Renal cortex interstitium (tissue), 11 donors: ENCODE measurements around the gene SEC23A. TPM values are rescaled to one million over a fixed set of nuclear protein-coding genes. Genes with fewer than 3 reads are reported as not detected.
"Not testable (repeated sequence)": the region's sequence is repeated elsewhere in the genome, so short reads cannot be mapped to it uniquely, and the experiment has no call there.

Experiments
- DNase-seq, 11 donors: peaks; one replicate each; pipeline ENCODE4 v3.0.0-alpha.2; 2013; ENCODE audit warnings: low read depth in 9 of 11, low spot score in 4 of 11; ENCODE audit errors: extremely low read depth in 1 of 11
- polyA plus RNA-seq, 3 donors: library from polyadenylated mRNA; unstranded; fragments of 120-200 nt; gene quantifications; one replicate each; pipeline ENCODE4 v1.2.1, GENCODE V29; 2013; ENCODE audit not compliant: insufficient read length in 3 of 3

The SEC23A gene
- polyA plus RNA-seq, 3 donors: 67.4 to 71.0 (median 69.0) TPM

DNA sequence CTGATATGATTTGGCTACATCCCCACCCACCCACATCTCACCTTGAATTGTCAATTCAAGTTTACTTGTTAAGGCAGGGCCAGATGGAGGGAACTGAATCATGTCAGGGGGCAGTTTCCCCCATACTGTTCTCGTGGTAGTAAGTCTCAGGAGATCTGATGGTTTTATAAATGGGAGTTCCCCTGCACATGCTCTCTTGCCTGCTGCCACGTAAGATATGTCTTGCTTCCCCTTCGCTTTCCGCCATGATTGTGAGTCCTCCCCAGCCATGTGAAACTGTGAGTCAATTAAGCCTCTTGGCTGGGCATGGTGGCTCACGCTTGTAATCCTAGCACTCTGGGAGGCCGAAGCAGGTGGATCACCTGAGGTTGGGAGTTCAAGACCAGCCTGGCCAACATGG, 57.1 kb downstream of the SEC23A start:
- not testable (repeated sequence) for DNase-seq

DNA sequence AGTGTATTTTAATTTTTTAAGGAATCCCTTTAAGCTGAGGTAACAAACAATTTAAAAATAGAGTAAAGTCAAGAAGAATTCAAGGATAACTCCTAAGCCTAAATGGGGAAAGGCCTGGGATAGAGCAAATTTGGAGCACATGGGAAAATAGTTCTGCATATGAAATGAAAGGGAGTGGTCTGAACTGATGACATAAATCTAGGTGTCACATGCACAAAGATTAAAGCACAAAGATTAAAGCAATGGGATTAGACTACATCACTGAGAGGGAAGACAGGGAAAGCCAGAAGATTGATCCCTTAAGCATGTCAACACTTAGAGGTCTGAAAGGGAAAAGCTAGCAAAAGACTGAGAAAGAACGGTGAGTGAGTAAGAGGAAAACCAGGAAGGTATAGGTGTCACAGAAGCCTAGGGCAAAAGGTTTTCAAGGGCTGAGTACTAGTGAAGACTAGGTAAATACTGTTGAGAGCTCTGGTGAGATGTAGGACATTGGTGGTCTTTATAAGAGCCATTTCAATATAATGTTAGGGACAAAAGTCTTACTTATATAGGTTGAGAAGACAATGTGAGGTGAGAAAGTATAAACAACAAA, 59.6 kb downstream of the SEC23A start:
- DNase-seq: no peak

DNA sequence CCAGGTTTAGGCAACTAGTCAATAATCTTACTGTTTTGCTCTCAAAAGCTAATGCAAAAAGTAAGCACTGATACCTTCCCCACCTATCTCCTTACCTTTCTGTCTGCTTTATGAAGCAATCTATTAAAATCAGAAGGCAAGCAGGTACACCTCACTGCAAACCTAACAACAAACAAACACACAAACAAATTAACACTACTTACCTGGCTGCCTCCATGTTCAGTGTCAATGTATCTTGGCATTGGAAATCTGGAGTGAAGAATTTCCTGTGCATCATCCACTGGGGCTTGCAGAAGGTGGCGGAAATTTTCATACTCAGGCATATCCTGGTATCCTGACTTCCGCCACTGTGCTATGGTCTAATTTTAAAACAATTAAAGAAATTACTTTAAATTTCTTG, 62.5 kb downstream of the SEC23A start:
- DNase-seq: no peak

DNA sequence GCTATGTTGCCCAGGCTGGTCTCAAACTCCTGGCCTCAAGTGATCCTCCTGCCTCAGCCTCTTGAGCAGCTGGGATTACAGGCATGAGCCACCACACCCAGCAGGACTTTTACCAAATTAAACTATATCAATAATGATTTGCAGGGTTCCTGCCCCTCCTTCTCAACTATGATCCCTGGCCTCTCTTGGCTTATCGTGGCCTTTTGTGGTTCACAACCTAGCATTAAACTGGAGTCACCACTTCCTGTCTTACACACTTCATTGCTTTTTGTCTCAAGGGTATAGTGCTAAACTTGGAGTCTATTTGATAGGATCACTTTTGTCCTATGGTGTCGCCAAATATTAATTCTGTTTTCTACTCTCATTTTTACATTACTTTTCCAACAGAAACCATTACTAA, 64.5 kb downstream of the SEC23A start:
- DNase-seq: no peak

DNA sequence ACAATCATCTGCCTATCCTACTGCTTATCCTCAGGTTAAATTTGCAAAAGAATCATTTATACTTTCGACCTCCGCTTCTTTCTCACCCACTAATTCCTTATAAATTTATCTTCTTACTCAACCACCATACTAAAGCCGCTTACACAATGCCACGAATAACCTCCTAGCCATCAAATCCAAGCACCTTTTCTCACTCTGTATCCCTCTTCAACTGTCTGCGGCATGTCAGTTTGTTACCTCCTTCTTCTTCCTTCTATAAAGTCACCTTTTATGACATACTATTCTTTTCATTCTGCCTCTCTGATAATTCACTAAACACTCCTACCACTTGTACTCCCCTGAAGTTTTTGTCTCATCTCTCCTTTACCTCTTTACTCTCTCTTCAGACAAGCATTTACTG, 66.3 kb downstream of the SEC23A start:
- DNase-seq: no peak

DNA sequence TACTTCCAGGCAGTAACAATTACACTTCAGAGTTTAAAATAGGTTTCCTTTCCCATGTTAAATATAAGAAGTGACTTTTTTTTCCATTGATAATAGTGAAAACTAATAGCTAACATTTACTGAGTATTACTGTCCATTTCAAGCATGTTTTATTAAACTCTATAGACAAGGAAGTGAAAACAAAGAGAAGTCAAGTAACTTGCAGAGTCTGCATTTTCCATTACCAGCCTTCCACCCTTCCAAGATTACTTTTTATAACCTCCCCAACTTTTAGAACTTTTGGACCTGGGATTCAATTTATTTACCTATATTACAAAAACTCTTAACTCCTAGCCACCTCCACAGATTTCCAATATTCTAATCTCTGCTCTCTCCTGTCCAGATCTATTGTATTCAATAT, 67.7 kb downstream of the SEC23A start:
- DNase-seq: no peak

DNA sequence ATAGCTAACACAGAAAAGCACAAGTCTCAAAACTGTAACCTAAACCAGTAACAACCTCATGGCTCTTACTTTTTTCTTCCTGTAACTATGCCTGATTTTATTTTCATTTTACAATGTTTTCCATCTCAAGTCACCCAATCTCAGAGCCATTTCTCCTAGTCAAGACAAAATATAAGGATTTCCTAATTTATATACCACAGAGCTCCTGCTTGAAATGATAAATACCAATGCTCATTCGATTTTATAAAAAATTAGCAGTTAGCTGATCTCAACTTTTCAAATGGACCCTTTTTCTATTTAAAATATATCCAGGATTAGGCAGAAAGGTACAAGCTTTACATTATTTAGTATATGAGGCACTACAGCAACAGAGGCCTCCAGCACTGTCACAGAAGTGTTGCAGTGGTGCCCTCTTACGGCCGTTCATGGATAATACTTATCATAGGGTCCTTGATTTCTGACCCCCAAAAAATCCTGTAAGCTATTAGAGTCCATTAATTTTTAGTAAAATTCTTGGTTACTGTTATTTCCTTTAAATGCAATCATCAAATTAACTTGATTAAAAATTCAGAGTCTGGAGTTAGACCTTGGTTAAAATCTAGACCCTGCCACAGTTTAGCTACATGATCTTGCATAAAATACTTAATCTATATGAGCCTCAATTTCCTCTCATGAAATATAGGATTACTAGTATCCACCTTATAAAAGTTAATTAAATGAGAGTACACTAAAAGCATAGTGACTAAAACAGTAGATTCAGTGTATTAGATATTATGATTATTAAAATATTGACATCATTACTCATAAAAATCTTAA, 68.3 kb downstream of the SEC23A start:
- peak in 2 of 11 donors; percentile 4 to 8 for DNase-seq

DNA sequence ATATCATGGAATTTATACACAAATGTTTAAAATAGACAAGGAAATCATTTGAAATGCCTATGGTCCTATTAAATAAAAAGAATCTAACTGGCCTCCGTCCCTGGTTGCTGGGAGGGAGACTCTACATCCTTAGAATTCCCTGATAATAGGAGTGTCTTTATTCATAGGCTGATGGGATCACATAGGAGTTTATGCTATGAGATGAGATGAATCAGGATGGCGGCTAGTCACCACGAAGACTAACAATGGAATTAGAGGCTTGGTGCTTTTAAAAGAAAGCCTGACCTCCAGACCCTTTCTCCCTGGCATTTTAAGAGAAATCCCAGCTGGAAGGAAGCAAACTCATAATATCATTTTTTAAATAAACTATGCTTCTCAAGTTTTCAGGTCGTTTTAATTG, 69.7 kb downstream of the SEC23A start:
- no peak for DNase-seq

DNA sequence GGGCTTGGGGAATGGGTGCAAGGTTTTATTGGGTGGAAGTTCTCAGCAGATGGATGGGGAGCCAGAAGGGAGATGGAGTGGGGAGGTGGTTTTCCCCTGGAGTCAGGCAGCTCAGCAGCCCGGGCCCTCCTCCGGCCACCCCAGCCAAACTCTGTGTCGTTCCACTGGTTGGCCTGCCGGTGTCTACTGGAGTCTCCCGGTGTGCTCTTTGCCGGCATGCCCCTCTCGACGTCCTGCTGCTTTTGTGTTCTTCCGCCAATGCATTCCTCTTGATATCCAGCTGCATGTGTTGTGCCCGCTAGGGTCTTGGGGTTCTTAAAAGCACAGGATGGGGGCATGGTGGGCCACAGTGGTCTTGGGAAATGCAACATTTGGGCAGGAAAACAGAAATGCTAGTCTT, 72.8 kb downstream of the SEC23A start:
- DNase-seq: no peak

DNA sequence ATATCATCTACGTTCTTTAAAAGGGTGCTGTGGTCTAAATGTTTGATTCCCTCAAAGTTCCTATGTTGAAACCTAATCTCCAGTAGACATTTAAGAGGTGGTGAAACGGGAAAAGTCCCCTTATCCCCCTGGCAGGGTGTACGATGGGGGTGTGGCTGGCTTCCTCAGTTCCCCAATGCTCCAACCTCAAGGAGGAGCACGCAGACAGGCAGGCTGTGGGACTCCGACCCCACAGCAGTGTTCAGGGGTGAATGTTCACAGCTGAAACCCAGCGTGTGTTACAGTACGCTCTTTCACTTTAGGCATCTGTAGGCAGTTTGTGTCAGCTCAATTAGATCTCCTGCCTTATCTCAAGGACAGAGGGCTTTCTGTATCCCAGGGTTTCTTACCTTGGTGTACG, 73.2 kb downstream of the SEC23A start:
- no peak for DNase-seq

DNA sequence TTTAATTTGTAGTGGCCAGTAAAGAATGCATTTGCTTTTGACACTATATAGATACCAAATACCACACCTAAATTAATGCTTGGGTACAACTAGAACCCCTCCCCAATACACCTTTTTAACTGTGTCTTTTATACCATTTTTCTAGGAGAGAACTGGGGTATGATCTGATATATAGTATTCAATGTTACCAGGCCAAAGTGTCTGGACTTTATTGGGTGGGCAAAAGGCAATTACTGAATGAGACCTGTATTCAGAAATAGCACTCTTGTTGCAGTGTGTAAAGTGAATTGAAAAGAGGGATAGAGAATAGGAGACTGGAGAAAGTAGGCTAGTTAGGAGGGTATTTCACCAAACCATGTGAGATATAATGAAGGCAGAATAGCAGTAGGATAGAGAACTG, 74.4 kb downstream of the SEC23A start:
- DNase-seq: no peak

DNA sequence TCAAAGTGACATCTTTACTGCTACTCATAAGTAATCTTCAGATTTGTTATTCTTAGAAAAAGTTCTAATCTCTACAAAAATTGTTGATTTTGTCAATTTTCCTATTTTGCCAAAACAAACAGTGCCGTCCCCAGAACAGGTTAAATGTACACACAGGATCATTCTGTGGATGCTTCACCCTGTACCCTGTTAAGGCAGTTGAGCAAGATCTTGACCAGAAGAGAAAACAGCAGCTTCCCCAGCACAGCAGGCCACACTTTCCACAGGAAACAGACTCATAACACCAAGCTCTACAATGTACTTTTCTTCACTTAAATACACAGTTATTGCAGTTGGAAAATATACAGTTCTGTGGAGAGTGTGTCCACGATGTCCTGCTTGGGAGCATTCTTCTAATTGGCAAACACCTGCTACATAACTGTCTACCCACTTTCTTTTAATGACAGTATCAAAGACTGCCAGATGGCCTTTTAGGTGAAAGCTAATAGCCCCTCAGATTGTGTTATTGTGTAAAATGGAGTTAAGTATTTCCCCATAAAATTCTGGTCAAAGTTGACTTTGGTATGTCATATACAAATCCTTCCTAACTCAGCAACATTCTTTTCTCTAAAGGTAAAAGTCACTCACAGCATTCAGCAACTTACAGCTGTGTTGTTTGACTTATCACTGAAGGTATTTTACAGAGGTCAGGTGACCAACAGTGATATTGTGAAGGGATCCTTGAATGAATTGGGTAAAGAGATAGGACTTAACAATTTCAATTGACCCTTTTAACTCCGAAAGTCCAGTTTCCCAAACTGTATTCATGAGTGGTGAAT, 77.0 kb downstream of the SEC23A start:
- DNase-seq: no peak

DNA sequence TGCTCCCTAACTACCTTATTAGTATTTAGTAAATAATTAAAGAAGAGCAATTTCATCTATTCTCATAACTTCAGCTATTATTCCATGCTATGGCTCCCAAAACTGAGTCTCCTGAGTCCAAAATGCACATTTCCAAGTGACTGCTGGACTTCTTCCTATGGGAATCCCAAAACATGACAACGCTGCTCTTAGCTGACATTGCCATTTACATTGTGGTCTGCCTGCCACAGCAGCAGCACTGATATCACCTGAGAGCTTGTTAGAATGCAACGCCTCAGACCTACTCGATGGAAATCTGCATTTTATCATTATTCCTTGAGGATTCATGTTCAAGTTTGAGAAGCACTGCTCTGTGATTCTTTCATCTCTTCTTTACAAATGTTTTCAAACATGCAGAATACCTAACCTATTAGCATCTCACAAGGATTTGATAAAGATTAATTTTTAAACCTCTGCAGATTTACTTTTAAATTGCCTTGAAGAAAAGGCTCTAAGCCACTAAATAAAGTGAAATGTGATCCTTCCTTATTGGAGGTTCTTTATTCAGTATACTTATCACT, 77.7 kb downstream of the SEC23A start:
- DNase-seq: no peak

DNA sequence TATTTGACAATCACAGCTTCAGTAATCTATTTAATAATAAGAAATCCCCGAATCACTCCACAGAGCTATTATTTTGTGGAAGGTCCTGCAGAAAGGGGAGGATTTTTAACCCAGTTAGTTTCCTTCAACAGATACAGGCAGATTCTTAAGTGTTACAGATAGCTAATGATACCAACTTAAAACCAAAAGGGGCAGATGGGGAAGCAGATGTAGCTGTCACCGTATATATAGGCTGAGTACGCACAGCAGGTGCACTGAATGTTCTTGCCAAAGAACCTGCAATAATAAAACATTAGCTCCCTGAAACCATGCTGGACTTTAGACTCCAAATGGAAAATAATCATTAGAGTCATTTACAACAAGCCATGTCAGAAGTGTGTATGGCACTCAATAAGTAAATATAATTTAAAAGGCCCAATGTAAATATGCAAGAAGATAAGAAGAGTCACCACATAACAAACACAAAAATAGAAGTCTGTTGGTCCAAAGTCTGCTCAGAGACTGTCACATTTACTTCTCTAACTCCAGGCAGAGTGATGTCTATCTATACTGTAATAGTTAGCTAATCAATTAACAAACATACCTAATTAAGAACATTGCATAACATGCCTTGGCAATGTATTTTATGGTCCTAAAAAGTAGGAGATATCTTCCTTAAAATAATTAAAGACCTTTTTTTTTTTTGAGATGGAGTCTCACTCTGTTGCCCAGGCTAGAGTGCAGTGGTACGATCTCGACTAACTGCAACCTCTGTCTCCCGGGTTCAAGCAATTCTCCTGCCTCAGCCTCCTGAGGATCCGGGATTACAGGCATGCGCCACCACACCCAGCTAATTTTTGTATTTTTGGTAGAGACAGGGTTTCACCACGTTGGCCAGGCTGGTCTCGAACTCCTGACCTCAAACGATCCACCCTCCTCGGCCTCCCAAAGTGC, 78.8 kb downstream of the SEC23A start:
- DNase-seq: no peak

DNA sequence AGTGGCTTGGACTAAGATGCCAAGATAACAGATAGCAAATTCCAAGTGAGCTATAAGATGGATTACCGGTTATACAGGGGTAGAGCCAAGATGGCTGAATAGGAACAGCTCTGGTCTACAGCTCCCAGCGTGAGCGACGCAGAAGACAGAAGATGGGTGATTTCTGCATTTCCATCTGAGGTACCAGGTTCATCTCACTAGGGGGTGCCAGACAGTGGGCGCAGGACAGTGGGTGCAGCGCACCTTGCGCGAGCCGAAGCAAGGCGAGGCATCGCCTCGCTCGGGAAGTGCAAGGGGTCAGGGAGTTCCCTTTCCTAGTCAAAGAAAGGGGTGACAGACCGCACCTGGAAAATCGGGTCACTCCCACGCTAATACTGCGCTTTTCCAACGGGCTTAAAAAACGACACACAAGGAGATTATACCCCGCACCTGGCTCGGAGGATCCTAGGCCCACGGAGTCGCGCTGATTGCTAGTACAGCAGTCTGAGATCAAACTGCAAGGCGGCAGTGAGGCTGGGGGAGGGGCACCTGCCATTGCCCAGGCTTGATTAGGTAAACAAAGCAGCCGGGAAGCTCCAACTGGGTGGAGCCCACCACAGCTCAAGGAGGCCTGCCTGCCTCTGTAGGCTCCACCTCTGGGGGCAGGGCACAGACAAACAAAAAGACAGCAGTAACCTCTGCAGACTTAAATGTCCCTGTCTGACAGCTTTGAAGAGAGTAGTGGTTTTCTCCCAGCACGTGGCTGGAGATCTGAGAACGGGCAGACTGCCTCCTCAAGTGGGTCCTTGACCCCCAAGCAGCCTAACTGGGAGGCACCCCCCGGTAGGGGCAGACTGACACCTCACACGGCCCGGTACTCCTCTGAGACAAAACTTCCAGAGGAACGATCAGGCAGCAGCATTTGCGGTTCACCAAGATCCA, 85.7 kb downstream of the SEC23A start:
- DNase-seq: not testable (repeated sequence)

DNA sequence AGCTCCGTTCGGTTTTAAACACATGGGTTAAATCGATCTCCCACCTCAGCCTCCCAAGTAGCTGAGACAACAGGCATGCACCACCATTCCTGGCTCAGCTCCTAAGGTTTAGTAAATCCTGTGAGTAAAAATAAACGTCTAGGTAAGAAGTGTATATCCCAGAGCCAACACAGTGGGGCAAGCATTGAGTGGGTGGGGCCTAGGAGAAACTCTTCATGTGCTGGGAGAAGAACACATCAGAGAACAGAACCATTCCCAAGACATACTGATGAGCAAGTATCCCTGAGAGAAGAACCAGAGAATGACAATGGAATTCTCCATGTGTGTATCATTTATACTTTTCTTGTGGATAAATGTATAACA, 86.3 kb downstream of the SEC23A start:
- DNase-seq: no peak

DNA sequence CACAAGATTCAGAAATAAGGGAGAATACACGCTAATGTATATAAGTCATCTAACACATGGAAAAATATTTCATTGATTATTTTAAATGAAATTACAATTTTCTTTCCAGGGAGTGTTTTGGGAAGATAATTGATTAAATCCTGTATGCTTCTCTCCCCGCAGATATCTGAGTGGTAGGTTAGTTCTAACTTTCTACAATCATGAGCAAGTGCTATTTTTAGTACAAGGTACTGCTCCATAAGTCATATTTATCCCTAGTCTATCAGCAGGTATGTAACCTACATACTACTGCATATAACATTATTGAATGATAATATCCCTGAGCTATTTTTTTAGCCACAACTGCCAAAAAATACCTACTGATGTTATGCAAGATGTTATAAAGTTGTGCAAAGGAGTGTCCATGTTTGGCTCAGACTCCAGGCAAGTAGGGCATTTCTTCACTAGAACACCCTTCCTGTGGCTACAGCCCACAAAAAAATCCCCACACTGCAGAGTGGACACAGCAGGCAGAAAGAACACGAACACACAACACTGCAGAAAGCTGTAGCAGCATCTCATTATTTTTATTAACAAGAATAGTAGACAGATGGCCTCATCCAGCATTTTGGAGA, 87.0 kb downstream of the SEC23A start:
- no peak for DNase-seq
